Testis (tissue), 2 donors: ENCODE data around the gene COQ6.

Experiments used
- POLR2A ChIP-seq: fragments of 450-650 bp; IDR thresholded peaks from one replicate; pipeline ENCODE4 v1.6.1; 2017; ENCODE audit warnings: antibody characterized with exemption, mild to moderate bottlenecking, moderate library complexity
- TF ChIP-seq, protein P1 (sequence below), 3 experiments: fragments of 450-650 bp in 2 of 3; fragments of 200-600 bp in 1 of 3; sonication (generic) in 1 of 3; IDR thresholded peaks; one replicate each; pipeline ENCODE4 v1.5.1; 2016 to 2019; ENCODE audit warnings: antibody characterized with exemption in 3 of 3, mild to moderate bottlenecking in 2 of 3, moderate library complexity in 1 of 3

DNA sequence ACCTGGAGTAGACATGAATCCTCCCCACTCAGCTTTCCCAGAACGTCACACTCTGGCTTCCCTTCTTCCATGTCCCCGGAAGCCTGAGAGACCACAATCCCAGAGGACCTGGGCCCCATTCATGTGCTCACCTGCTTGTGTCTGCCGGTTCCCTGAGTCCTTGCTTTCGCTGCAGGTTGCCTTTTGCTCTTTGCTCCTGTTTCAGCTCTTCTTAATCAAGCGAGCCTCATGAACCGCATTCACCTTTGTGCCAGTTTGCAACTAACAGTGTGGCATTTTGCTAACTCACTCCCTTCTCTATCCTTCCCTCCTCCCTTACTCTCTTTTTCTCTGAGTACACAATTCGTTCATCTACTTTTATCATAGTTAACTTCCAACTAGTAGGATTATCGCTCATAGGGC lies 45.9 kb downstream of the COQ6 start:
- TF ChIP-seq, protein P1, sequence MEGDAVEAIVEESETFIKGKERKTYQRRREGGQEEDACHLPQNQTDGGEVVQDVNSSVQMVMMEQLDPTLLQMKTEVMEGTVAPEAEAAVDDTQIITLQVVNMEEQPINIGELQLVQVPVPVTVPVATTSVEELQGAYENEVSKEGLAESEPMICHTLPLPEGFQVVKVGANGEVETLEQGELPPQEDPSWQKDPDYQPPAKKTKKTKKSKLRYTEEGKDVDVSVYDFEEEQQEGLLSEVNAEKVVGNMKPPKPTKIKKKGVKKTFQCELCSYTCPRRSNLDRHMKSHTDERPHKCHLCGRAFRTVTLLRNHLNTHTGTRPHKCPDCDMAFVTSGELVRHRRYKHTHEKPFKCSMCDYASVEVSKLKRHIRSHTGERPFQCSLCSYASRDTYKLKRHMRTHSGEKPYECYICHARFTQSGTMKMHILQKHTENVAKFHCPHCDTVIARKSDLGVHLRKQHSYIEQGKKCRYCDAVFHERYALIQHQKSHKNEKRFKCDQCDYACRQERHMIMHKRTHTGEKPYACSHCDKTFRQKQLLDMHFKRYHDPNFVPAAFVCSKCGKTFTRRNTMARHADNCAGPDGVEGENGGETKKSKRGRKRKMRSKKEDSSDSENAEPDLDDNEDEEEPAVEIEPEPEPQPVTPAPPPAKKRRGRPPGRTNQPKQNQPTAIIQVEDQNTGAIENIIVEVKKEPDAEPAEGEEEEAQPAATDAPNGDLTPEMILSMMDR (IDR thresholded peaks at IDR 0.05): no peak
- no peak for TF ChIP-seq POLR2A
